HepG2 (cell line): ENCODE measurements around the gene CRY1. TPM values are rescaled to one million over a fixed set of nuclear protein-coding genes. Genes with fewer than 3 reads are reported as not detected.

Experiments used
- ATAC-seq: fragments of 200-7000 bp; cut with Tn5 transposase; 3 replicates; pipeline ENCODE4 v1.9.1; 2020; ENCODE audit warnings: mild to moderate bottlenecking, moderate library complexity
- BruUV-seq: library from RNA; stranded (reverse); fragments of 400-500 nt; replicated peaks from 2 replicates; lab custom pipeline; 2021; lab: Mats Ljungman, UMichigan
- CTCF ChIA-PET: fragments of 300-600 bp; formaldehyde crosslinking; extraction: SDS; loops from one replicate; lab custom pipeline; 2021; ENCODE audit warnings: low total read pairs, inconsistent platforms, low intra/inter-chr PET ratio; lab: Yijun Ruan, JAX
- POLR2A ChIA-PET: fragments of 350-600 bp; sonication (Branson Sonifier 250); formaldehyde crosslinking; loops from one replicate; lab custom pipeline; 2020; ENCODE audit warnings: antibody characterized with exemption, inconsistent platforms; lab: Yijun Ruan, JAX
- DNase-seq: peaks from one replicate; pipeline ENCODE4 v3.0.0-alpha.2; 2015; ENCODE audit warnings: low spot score
- FAIRE-seq: peaks from 3 replicates; lab custom pipeline; 2011; peaks lifted over from hg19 to GRCh38; lab: Jason Lieb, UNC
- H2AFZ ChIP-seq: one replicate; pipeline ENCODE4 v1.6.1; 2011; ENCODE audit warnings: low read length, inconsistent platforms
- H3K27ac ChIP-seq: fragments of 300-600 bp; 3 replicates; pipeline ENCODE4 v1.8.0; 2011; ENCODE audit warnings: mixed run types, mild to moderate bottlenecking, mixed read lengths, low read length, inconsistent platforms; ENCODE audit not compliant: insufficient read depth; ENCODE audit errors: extremely low read length
- H3K27me3 ChIP-seq, 2 experiments: fragments of 200-600 bp in 1 of 2; 2 replicates in 1 of 2; 3 replicates in 1 of 2; pipeline versions ENCODE4 v1.6.0 to v1.8.0; 2011; ENCODE audit warnings: low read length in 2 of 2, mild to moderate bottlenecking in 2 of 2, moderate library complexity in 2 of 2, inconsistent platforms in 1 of 2; ENCODE audit not compliant: insufficient read depth in 2 of 2, control insufficient read depth in 1 of 2
- H3K36me3 ChIP-seq, 2 experiments: fragments of 200-600 bp in 1 of 2; replicated peaks in 1 of 2; 2 replicates in 1 of 2; 3 replicates in 1 of 2; pipeline versions ENCODE4 v1.5.1 to v1.8.0; 2011; ENCODE audit warnings: low read length in 2 of 2, inconsistent platforms in 1 of 2; ENCODE audit not compliant: insufficient read depth in 2 of 2, control insufficient read depth in 1 of 2
- H3K4me1 ChIP-seq: 2 replicates; pipeline ENCODE4 v1.5.1; 2012; ENCODE audit warnings: low read length, inconsistent platforms; ENCODE audit not compliant: insufficient read depth
- H3K4me2 ChIP-seq: 2 replicates; pipeline ENCODE4 v1.6.0; 2011; ENCODE audit warnings: low read depth, low read length, inconsistent platforms
- H3K4me3 ChIP-seq, 3 experiments: fragments of 200-600 bp in 1 of 3; sonication (generic), shearing (Covaris generic) in 1 of 3; replicated peaks in 1 of 3; 2 replicates each; pipeline ENCODE4 v1.5.1; 2011 to 2016; ENCODE audit warnings: low read length in 3 of 3, inconsistent platforms in 2 of 3, low read depth in 2 of 3, mild to moderate bottlenecking in 2 of 3, control low read depth in 1 of 3, mixed read lengths in 1 of 3; ENCODE audit not compliant: insufficient read depth in 1 of 3
- H3K79me2 ChIP-seq: one replicate; pipeline ENCODE4 v1.6.1; 2011; ENCODE audit warnings: low read length, inconsistent platforms; ENCODE audit not compliant: insufficient read depth
- H3K9ac ChIP-seq: 2 replicates; pipeline ENCODE4 v1.6.0; 2011; ENCODE audit warnings: mild to moderate bottlenecking, low read depth, low read length, inconsistent platforms; ENCODE audit not compliant: insufficient read depth
- H3K9me3 ChIP-seq: 2 replicates; pipeline ENCODE4 v1.5.1; 2012; ENCODE audit warnings: mild to moderate bottlenecking, low read length
- H4K20me1 ChIP-seq: 2 replicates; pipeline ENCODE4 v1.6.0; 2011; ENCODE audit warnings: inconsistent platforms, mild to moderate bottlenecking, low read length, moderate library complexity; ENCODE audit not compliant: insufficient read depth
- ADNP ChIP-seq: sonication (generic); formaldehyde crosslinking; IDR thresholded peaks from 2 replicates; pipeline ENCODE4 v1.4.0; 2020; ENCODE audit warnings: missing genetic modification reagents
- ARNT ChIP-seq: fragments of 450-650 bp; IDR thresholded peaks from 2 replicates; pipeline ENCODE4 v1.6.1; 2017
- ATM ChIP-seq: fragments of 450-650 bp; IDR thresholded peaks from 2 replicates; pipeline ENCODE4 v1.7.1; 2017; ENCODE audit warnings: mild to moderate bottlenecking, borderline replicate concordance
- CHCHD3 ChIP-seq: sonication (generic); formaldehyde crosslinking; IDR thresholded peaks from 2 replicates; pipeline ENCODE4 v1.8.0; 2022; ENCODE audit warnings: mild to moderate bottlenecking, missing genetic modification reagents, moderate library complexity
- FLYWCH1 ChIP-seq: sonication (generic); formaldehyde crosslinking; IDR thresholded peaks from 2 replicates; pipeline ENCODE4 v1.8.1; 2023; ENCODE audit warnings: mild to moderate bottlenecking, missing genetic modification reagents
- JUNB ChIP-seq: sonication (generic); formaldehyde crosslinking; IDR thresholded peaks from 2 replicates; pipeline ENCODE4 v1.8.0; 2022; ENCODE audit warnings: missing genetic modification reagents, mild to moderate bottlenecking, borderline replicate concordance
- MED8 ChIP-seq: sonication (generic); formaldehyde crosslinking; IDR thresholded peaks from 2 replicates; pipeline ENCODE4 v1.8.1; 2023; ENCODE audit warnings: mild to moderate bottlenecking, missing genetic modification reagents; ENCODE audit not compliant: insufficient replicate concordance
- NFE2 ChIP-seq: sonication (generic); formaldehyde crosslinking; IDR thresholded peaks from 2 replicates; pipeline ENCODE4 v1.4.0; 2020; ENCODE audit warnings: missing genetic modification reagents
- NRL ChIP-seq: sonication (generic); formaldehyde crosslinking; IDR thresholded peaks from 2 replicates; pipeline ENCODE4 v1.5.0; 2020; ENCODE audit warnings: missing genetic modification reagents, mild to moderate bottlenecking, moderate library complexity, borderline replicate concordance
- SRSF9 ChIP-seq: fragments of 200-400 bp; formaldehyde crosslinking; IDR thresholded peaks from 2 replicates; pipeline ENCODE4 v1.6.1; 2018; ENCODE audit warnings: borderline replicate concordance, mild to moderate bottlenecking, low read depth, low read length; ENCODE audit not compliant: insufficient read depth, poor library complexity, severe bottlenecking
- ZBTB8A ChIP-seq: sonication (generic); formaldehyde crosslinking; IDR thresholded peaks from 2 replicates; pipeline ENCODE4 v1.4.0; 2020; ENCODE audit warnings: mild to moderate bottlenecking, low read depth, missing genetic modification reagents, borderline replicate concordance
- ZNF329 ChIP-seq: sonication (generic); formaldehyde crosslinking; IDR thresholded peaks from 2 replicates; pipeline ENCODE4 v1.9.0; 2021; ENCODE audit warnings: low read depth, mild to moderate bottlenecking, missing genetic modification reagents
- ZNF546 ChIP-seq: sonication (generic); formaldehyde crosslinking; conservative IDR thresholded peaks from 2 replicates; pipeline ENCODE4 v1.8.1; 2023; ENCODE audit warnings: mild to moderate bottlenecking, missing genetic modification reagents
- ZNF629 ChIP-seq: sonication (generic); formaldehyde crosslinking; conservative IDR thresholded peaks from 2 replicates; pipeline ENCODE4 v1.5.0; 2020; ENCODE audit warnings: missing genetic modification reagents
- ZZZ3 ChIP-seq: sonication (generic); formaldehyde crosslinking; IDR thresholded peaks from 2 replicates; pipeline ENCODE4 v1.4.0; 2020; ENCODE audit warnings: missing genetic modification reagents, mild to moderate bottlenecking, borderline replicate concordance
- WGBS: methylation state at CpG from one replicate; pipeline ENCODE4 v1.1.6; 2017; ENCODE audit warnings: low lambda C conversion rate; 5-methylcytosine and 5-hydroxymethylcytosine counted together
- in situ Hi-C: cut with HindIII; loops from 2 replicates; pipeline ENCODE4 v1.10.0; 2017; ENCODE audit warnings: low pct_unique_long_range_greater_than_20kb; ENCODE audit not compliant: extremely low pct_ligation_motif_present
- intact Hi-C: fragments of 100-400 bp; cut with micrococcal nuclease; formaldehyde crosslinking; loops from one replicate; pipeline ENCODE4 v1.10.0; 2022; ENCODE audit not compliant: unreplicated experiment
- polyA plus RNA-seq, 8 experiments: library from polyadenylated mRNA; depleted of rRNA in 3 of 8; stranded (reverse) in 7 of 8; unstranded in 1 of 8; fragments of >200 nt; fragmentation: Illumina TruSeq in 4 of 8; extraction: Trizol in 4 of 8; gene quantifications; 2 replicates each; pipeline versions ENCODE4 v1.2.1 to v1.2.3, GENCODE V29; 2011 to 2016; ENCODE audit warnings: low read depth in 4 of 8, missing spikeins in 1 of 8, mixed read lengths in 1 of 8; ENCODE audit not compliant: insufficient read depth in 1 of 8
- total RNA-seq, 5 experiments: library from RNA; depleted of rRNA; stranded (reverse); fragments of >200 nt; fragmentation: Illumina TruSeq; extraction: Trizol; gene quantifications; 2 replicates each; pipeline ENCODE4 v1.2.3, GENCODE V29; 2016; ENCODE audit warnings: low read depth in 1 of 5
- TF ChIP-seq, protein P1 (sequence below): sonication (generic); formaldehyde crosslinking; IDR thresholded peaks from 2 replicates; pipeline ENCODE4 v1.5.0; 2020; ENCODE audit warnings: missing genetic modification reagents
- TF ChIP-seq, protein P2 (sequence below): sonication (generic); formaldehyde crosslinking; IDR thresholded peaks from 2 replicates; pipeline ENCODE4 v1.5.0; 2020; ENCODE audit warnings: missing genetic modification reagents

The CRY1 gene
- total and polyA plus RNA-seq, 2 of the 13 experiments (the other 11 are each of a cell fraction or from before 2014, with no cell fraction given) = 11.4 to 13.9 TPM

DNA sequence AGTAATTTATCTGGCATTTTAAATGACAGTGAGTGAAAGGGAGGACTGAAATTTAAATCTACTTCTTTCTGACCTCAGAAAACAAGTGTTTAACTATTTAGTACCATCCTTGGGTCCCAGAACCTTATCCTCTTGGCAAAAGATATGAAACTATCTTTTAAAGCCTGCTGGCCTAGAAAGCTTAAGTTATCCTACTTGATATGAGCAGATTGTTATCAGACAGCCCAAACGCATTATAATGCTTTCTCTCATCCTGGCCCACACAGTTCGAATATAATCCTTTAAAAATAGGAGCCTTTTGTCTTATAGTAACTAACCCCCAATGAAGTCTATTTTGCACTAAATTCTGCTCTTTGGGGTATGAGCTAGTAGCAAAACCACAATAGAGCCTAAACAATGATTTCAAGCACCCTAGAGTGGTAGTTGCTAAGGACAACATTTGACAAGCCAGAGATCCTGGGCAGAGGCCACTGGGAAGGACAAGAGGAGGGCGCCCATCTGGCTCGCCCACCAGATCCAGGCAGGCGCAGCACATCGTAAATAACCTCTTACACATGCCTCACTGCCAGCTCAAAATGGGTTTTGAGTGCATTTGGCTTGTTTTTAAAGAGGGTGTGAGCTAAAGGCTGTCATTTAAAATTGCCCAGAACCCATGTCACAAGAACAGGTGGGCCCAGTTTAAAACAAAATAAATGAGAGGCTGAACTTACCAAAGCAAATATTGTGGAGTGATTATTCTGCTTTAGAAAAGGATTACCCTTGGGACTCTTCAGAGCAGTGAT, 37.7 kb upstream of the CRY1 start:
- Histone ChIP-seq H4K20me1 (no peaks in the 10 kb centered on the region), H3K4me2 (no peak overlapping the region), H3K27ac (no peak overlapping the region), H3K4me1 (peaks cover 23% of the 10 kb centered on the region), H3K9me3 (no peaks in the 10 kb centered on the region), H3K4me3 (no peak overlapping the region), H3K9ac (no peak overlapping the region), H3K79me2 (no peaks in the 10 kb centered on the region), H3K36me3 (no peaks in the 10 kb centered on the region), H3K27me3 (no peaks in the 10 kb centered on the region), H2AFZ (no peak overlapping the region)
- no peak for ATAC-seq
- intact Hi-C loops = no loop called here
- TF ChIP-seq NRL (CRISPR knock-in tag) (no peak), ZBTB8A (CRISPR knock-in tag) (no peak), MED8 (no peak)
- TF ChIP-seq, protein P1, sequence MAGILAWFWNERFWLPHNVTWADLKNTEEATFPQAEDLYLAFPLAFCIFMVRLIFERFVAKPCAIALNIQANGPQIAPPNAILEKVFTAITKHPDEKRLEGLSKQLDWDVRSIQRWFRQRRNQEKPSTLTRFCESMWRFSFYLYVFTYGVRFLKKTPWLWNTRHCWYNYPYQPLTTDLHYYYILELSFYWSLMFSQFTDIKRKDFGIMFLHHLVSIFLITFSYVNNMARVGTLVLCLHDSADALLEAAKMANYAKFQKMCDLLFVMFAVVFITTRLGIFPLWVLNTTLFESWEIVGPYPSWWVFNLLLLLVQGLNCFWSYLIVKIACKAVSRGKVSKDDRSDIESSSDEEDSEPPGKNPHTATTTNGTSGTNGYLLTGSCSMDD (CRISPR knock-in tag) = no peak
- no peak for DNase-seq
- ChIA-PET POLR2A (no interaction called here), CTCF (interaction anchor here (1.6 to 2.5 kb wide), 5 partner anchors 187 to 479 kb away, joined by 7 to 30 read pairs (median 22); a partner anchor contains a TSS)
- no peak for FAIRE-seq
- BruUV-seq = no TSS peak
- in situ Hi-C loops = loop anchor here (5.0 kb wide), 3 partner anchors 186 to 476 kb away; a partner anchor contains a TSS
- 5% methylated on average over 6 of the region's 6 CpGs for WGBS

DNA sequence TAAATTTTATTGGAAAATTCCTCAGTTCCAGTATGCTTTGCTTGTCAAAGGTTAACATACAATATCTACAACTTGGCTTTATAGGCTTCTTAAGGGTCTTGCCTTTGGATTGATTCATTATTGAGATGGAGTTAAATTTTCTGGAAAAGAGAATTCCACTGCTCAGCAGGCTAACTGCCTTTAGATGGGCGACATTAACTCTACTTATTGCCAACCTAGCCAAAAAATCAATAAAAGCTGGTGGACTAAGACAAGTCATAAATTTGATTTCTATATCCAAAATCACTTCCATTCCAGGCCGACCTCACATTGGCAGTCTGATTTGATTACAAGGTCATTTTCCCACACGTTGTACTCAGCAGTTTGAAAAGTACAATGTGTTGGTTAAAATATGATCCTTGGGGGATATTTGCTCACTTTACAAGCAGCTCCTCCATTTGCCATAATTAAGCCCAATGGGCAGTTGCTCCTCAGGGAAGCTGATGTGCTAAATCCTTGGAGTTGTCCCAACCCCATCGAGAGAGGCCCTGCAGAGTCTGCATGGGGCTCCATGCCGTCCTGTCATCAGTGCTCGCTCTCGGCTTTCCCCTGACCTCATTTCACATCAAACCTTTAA, 36.1 kb upstream of the CRY1 start:
- ATAC-seq (no peak), FAIRE-seq (no peak), DNase-seq (no peak)
- H3K4me1 ChIP-seq = peaks cover 18% of the 10 kb centered on the region
- no peaks in the 10 kb centered on the region for H3K36me3 ChIP-seq
- H3K4me2 ChIP-seq = no peak overlapping the region
- POLR2A ChIA-PET = no interaction called here
- H3K9me3 ChIP-seq = no peaks in the 10 kb centered on the region
- in situ Hi-C loops (no loop called here), intact Hi-C loops (no loop called here)
- no peaks in the 10 kb centered on the region for H3K27me3 ChIP-seq
- no peaks in the 10 kb centered on the region for H4K20me1 ChIP-seq
- no peaks in the 10 kb centered on the region for H3K79me2 ChIP-seq
- H3K4me3 ChIP-seq = no peak overlapping the region
- no peak overlapping the region for H2AFZ ChIP-seq
- CTCF ChIA-PET = no interaction called here
- H3K27ac ChIP-seq = no peak overlapping the region
- no peak overlapping the region for H3K9ac ChIP-seq
- 5% methylated on average over 7 of the region's 7 CpGs for WGBS
- no TSS peak for BruUV-seq
- TF ChIP-seq NFE2 = no peak
- TF ChIP-seq ZNF629 (CRISPR knock-in tag) = no peak
- no peak for TF ChIP-seq ARNT
- TF ChIP-seq, protein P2, sequence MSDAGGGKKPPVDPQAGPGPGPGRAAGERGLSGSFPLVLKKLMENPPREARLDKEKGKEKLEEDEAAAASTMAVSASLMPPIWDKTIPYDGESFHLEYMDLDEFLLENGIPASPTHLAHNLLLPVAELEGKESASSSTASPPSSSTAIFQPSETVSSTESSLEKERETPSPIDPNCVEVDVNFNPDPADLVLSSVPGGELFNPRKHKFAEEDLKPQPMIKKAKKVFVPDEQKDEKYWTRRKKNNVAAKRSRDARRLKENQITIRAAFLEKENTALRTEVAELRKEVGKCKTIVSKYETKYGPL = no peak
- no peak for TF ChIP-seq JUNB (CRISPR knock-in tag)
- TF ChIP-seq ZNF546 (CRISPR knock-in tag) = no peak
- TF ChIP-seq SRSF9 = no peak
- TF ChIP-seq ZZZ3 = no peak
- TF ChIP-seq ZNF329 (CRISPR knock-in tag) = no peak
- TF ChIP-seq CHCHD3 (CRISPR knock-in tag) = no peak
- TF ChIP-seq ATM = no peak
- no peak for TF ChIP-seq ADNP
- TF ChIP-seq FLYWCH1 (CRISPR knock-in tag) = no peak
